ENCODE data around the gene COG2. TPM values are rescaled to one million over a fixed set of nuclear protein-coding genes. Genes with fewer than 3 reads are reported as not detected.

COG2 gene
- total RNA-seq, 1 donor = 23.9 TPM

DNA sequence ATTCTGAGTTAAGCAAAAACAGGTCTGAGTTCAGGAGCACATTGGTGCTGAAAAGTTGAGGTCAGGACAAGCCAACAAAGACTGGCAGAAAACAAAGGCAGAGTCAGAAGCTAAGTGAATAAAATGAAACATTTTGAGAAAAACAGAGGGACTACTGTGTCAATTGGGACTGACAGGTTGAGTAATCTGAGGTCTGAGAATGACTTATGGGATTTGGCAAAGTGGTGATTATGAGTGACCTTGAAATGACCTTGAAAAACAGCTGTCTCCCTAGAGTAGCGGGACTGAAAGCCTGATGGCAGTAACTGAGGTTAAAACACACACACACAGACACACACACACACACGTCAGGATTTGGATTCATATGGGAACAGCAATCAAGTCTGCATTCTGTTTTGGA is 8.8 kb upstream of the COG2 start:
- DNase-seq (ENCODE audit: insufficient read length, low spot score, missing footprints) = no peak
- peaks cover 15% of the 10 kb centered on the region for H3K27me3 ChIP-seq (ENCODE audit: insufficient read depth, low read length)
- TF ChIP-seq, protein P1, sequence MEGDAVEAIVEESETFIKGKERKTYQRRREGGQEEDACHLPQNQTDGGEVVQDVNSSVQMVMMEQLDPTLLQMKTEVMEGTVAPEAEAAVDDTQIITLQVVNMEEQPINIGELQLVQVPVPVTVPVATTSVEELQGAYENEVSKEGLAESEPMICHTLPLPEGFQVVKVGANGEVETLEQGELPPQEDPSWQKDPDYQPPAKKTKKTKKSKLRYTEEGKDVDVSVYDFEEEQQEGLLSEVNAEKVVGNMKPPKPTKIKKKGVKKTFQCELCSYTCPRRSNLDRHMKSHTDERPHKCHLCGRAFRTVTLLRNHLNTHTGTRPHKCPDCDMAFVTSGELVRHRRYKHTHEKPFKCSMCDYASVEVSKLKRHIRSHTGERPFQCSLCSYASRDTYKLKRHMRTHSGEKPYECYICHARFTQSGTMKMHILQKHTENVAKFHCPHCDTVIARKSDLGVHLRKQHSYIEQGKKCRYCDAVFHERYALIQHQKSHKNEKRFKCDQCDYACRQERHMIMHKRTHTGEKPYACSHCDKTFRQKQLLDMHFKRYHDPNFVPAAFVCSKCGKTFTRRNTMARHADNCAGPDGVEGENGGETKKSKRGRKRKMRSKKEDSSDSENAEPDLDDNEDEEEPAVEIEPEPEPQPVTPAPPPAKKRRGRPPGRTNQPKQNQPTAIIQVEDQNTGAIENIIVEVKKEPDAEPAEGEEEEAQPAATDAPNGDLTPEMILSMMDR (IDR thresholded peaks at IDR 0.05; ENCODE audit: extremely low read depth, low read depth, low read length) = no peak
- no peaks in the 10 kb centered on the region for H4K20me1 ChIP-seq (ENCODE audit: insufficient read depth, low read length)
- no peak overlapping the region for H2AFZ ChIP-seq (ENCODE audit: low read length)
- H3K27ac ChIP-seq (ENCODE audit: low read depth, low read length) = no peak overlapping the region
- no peaks in the 10 kb centered on the region for H3K4me1 ChIP-seq (ENCODE audit: insufficient read depth, low read length)
- H3K79me2 ChIP-seq (ENCODE audit: insufficient read depth, low read length) = no peaks in the 10 kb centered on the region
- H3K36me3 ChIP-seq (ENCODE audit: insufficient read depth, low read length) = no peaks in the 10 kb centered on the region
- no peak overlapping the region for H3K4me2 ChIP-seq (ENCODE audit: insufficient read depth, low read length)
- no peaks in the 10 kb centered on the region for H3K9me3 ChIP-seq (ENCODE audit: low read depth, low read length)
- H3K4me3 ChIP-seq (ENCODE audit: insufficient read depth, low read length) = no peak overlapping the region

DNA sequence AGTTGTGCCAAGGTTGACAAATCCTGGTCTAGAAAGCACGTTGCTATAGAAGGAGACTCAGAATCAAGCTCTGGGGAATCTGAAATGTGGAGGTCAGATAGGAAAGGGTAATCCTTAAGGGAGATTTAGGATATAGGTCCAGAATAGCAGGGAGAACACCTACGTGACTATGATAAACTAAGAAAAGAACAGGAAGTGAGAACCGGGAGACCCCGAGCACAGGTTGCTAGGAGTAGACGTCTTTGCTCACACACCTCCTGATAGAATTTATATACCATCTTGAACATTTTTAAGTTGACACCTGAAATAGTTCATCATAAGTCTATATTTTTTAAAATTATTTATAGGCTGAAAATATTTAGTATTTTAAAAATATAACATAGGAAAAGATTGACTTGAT is 7.9 kb upstream of the COG2 start:
- Histone ChIP-seq H4K20me1 (ENCODE audit: insufficient read depth, low read length) (no peaks in the 10 kb centered on the region), H3K4me2 (ENCODE audit: insufficient read depth, low read length) (no peak overlapping the region), H3K36me3 (ENCODE audit: insufficient read depth, low read length) (no peaks in the 10 kb centered on the region), H3K4me1 (ENCODE audit: insufficient read depth, low read length) (no peaks in the 10 kb centered on the region), H3K79me2 (ENCODE audit: insufficient read depth, low read length) (no peaks in the 10 kb centered on the region), H2AFZ (ENCODE audit: low read length) (no peak overlapping the region), H3K27me3 (ENCODE audit: insufficient read depth, low read length) (peaks cover 15% of the 10 kb centered on the region), H3K9me3 (ENCODE audit: low read depth, low read length) (no peaks in the 10 kb centered on the region), H3K4me3 (ENCODE audit: insufficient read depth, low read length) (no peak overlapping the region), H3K27ac (ENCODE audit: low read depth, low read length) (no peak overlapping the region)
- TF ChIP-seq, protein P1 (IDR thresholded peaks at IDR 0.05; ENCODE audit: extremely low read depth, low read depth, low read length) = no peak
- DNase-seq (ENCODE audit: insufficient read length, low spot score, missing footprints) = no peak

DNA sequence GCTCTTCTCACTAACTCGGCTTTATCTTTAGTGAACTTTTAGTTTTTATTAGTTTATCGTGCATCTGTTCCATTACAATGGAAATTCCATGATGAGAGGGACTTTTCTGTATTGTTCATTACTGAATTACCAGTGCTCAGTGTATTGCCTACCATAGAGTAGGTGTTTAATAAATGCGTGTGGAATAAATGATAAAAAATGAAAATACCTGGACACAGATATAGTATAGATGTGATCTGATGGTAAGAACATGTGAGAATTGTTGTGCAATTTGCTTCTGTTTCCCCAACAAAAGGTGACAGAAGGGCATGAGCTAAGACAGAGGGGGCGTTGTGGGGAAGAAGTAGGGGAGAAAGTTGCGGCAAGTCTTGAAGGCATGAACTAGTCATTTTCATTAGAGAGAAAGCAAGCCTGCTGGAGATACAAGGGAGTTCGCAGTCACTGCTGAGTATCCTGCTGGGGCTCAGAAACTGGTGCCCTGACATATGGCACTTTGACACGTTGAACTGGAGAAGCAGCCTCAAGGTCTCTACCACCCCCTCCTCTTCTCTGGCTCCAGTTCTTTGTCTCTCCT is 5.6 kb upstream of the COG2 start:
- no peaks in the 10 kb centered on the region for H3K79me2 ChIP-seq (ENCODE audit: insufficient read depth, low read length)
- no peak overlapping the region for H3K4me2 ChIP-seq (ENCODE audit: insufficient read depth, low read length)
- TF ChIP-seq, protein P1 (IDR thresholded peaks at IDR 0.05; ENCODE audit: extremely low read depth, low read depth, low read length) = no peak
- H3K4me1 ChIP-seq (ENCODE audit: insufficient read depth, low read length) = peaks cover 2% of the 10 kb centered on the region
- H3K27ac ChIP-seq (ENCODE audit: low read depth, low read length) = no peak overlapping the region
- no peak overlapping the region for H3K4me3 ChIP-seq (ENCODE audit: insufficient read depth, low read length)
- H3K27me3 ChIP-seq (ENCODE audit: insufficient read depth, low read length) = peaks cover 15% of the 10 kb centered on the region
- no peaks in the 10 kb centered on the region for H3K9me3 ChIP-seq (ENCODE audit: low read depth, low read length)
- no peaks in the 10 kb centered on the region for H3K36me3 ChIP-seq (ENCODE audit: insufficient read depth, low read length)
- no peak overlapping the region for H2AFZ ChIP-seq (ENCODE audit: low read length)
- no peaks in the 10 kb centered on the region for H4K20me1 ChIP-seq (ENCODE audit: insufficient read depth, low read length)
- DNase-seq (ENCODE audit: insufficient read length, low spot score, missing footprints) = no peak

DNA sequence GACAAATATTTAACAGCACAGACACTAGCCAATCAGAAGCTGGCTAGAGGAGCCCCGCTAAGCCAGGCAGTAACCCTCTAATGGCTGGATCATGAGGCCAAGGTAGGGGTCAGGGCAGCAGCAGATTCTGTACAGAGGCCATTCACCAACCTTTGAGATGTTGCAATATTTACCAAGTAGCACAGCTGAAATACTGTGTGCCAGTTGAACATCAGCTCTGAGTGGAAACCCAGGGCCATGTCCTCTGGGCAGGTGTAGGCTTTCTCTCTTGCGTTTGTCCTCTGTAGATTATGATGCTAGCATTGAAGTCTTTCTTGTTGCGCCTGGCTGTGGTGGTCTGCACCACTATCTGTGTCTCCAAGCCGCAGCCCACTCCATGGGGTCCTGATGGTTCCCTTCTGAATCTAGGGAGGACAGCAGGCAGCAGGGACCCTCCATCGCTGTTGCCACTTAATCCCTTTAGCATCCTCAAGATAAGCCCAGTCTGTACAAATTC is 2.5 kb upstream of the COG2 start:
- no peak overlapping the region for H2AFZ ChIP-seq (ENCODE audit: low read length)
- no peaks in the 10 kb centered on the region for H3K9me3 ChIP-seq (ENCODE audit: low read depth, low read length)
- peaks cover 21% of the 10 kb centered on the region for H3K79me2 ChIP-seq (ENCODE audit: insufficient read depth, low read length)
- H3K4me1 ChIP-seq (ENCODE audit: insufficient read depth, low read length) = peaks cover 23% of the 10 kb centered on the region
- no peak for DNase-seq (ENCODE audit: insufficient read length, low spot score, missing footprints)
- H3K4me2 ChIP-seq (ENCODE audit: insufficient read depth, low read length) = no peak overlapping the region
- H4K20me1 ChIP-seq (ENCODE audit: insufficient read depth, low read length) = peaks cover 8% of the 10 kb centered on the region
- no peaks in the 10 kb centered on the region for H3K36me3 ChIP-seq (ENCODE audit: insufficient read depth, low read length)
- H3K27me3 ChIP-seq (ENCODE audit: insufficient read depth, low read length) = peaks cover 15% of the 10 kb centered on the region
- H3K4me3 ChIP-seq (ENCODE audit: insufficient read depth, low read length) = no peak overlapping the region
- TF ChIP-seq, protein P1 (IDR thresholded peaks at IDR 0.05; ENCODE audit: extremely low read depth, low read depth, low read length) = no peak
- H3K27ac ChIP-seq (ENCODE audit: low read depth, low read length) = no peak overlapping the region

All from osteoblast (primary cell).